Dedifferentiated amniotic fluid mesenchymal stem cell (primary cell): ENCODE data around the gene DYDC2.
"Not testable (repeated sequence)": the region's sequence is repeated elsewhere in the genome, so short reads cannot be mapped to it uniquely, and the experiment has no call there.

Experiments used
- DNase-seq: peaks from one replicate; pipeline ENCODE4 v3.0.0-alpha.2; 2016; ENCODE audit errors: extremely low spot score

DYDC2 gene

DNA sequence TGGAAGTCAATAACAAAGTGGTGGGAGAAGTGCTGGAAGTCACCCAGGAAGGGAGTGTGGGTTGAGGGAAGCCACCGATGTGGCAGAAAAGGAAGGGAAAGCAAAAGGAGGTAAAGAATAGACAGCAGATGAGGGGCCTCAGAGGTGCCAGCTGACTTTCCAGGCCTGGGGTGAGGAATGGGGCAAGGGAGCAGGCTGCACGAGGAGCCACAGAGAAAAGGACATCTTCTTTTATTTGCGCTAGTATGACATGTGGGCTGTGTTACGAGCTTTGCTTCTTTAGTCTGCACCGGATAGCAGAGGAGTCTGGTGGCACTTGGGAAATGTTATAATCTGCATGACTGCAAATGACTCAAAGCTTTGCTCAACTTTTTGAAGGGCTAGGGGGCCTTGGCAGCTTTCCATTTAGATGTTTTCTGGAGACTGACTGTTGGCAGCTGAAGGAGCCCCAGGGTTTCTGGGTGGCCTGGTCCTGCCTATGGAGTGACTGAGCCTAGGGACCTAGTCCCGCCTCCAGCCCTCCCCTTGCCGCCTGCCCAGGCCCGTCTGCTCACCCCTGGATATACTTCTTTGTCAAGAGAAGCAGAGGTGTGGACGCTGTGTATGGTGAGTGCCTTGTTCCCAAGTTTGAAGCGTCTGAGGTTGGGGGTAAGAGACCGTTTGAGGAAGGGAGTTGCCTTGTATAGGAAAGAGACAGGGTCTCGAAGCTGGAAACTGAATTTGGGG, 56.9 kb downstream of the DYDC2 start:
- peak; percentile 65 for DNase-seq

DNA sequence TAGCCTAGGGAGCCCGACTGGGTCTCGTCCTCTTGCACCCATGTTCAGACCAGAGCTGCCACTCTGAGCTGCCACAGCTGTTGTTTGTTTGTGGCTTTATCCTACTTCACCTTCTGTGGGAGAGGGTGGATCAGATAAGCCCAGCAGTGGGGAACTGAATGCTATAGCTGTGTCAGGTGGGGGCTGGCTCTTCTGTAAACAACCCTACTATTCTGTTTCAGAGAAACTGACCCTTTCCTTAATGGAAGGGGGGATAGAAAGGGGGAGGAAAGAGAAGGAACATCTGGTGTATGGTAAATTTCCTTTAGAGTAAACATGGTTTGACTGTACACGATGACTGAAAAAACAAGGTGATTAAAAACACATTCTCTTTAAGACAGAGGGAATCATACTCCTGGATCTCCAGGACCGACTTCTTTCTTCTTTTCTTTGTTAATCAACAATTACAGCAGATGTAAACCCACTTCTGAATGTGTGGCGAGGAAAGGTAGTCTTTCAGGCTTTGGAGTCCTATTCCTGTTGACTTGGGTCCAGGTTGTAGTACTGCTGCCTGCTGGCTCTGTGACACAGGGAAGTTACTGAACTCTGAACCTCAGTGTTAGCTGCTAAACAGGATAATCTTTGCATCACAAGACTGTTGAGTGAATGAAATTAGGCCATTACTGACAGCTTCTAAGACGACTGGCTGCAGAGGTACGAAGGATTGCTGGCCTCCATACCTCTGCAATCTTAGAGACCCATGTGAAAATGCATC, 57.7 kb downstream of the DYDC2 start:
- DNase-seq = no peak

DNA sequence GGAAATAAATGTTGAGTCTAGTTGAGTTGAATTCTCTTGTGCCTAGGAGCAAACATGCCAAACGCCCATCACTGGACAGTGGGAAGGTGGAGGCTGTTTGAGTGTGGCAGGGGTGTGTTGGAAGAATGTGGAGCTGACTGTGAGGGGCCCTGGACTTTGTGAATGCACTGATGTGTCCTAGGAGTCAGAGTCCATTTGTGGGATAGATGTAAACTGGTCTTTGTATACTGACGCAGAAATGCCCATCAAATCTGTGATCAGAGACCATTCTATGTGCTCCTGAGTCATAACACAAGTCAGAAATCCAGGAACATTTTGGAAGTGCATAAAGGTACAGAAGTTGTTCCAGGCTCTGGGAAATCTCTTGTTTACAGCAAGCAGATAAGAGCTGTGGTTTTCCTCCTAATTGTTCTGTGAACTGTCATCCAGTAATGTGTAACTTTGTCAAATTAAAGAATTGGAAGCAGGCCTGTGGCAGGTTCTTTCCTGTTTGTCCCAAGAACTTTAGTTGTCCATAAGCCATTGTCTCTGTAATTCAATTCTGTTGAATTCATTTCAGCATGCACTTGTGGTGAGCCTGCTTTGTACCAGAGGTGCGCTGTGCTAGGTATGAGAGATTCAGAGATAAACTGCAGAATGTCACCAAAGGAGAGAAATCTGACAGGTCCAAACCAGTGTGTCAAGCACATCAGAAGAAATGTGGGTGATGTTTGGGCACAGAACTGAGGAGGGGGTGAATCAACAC, 59.3 kb downstream of the DYDC2 start:
- DNase-seq = no peak

- DNase-seq = no peak
These were observed 60.0 kb downstream of the DYDC2 start for GRCh38 chr10:80416479-80417098.

DNA sequence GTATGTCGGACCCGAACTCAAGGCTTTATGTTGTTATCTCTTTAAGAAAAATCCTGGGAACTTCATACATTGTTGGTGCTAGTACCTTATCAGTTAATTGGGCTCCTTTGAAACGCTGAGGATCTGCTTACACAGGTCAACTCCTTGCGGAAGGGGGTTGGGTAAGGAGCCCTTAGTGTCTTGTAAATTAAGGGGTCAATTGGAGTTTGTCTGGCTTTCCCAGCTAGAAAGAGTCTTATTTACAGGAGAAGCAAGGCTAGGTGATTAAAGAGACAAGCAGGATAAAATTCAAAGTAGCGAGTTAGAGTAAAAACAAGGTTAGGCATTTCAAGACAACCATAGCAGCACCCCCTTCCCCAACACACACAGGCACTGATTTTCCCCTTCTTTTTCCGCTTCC, 60.7 kb downstream of the DYDC2 start:
- DNase-seq = not testable (repeated sequence)
